Stimulated activated CD4-positive, alpha-beta T cell treated with anti-CD3 and anti-CD28 coated beads, Interleukin-15, amount 100 ng/mL, for 48 hours (primary cell): ENCODE data around the gene DHRSX.
"Not testable (repeated sequence)": the region's sequence is repeated elsewhere in the genome, so short reads cannot be mapped to it uniquely, and the experiment has no call there.

Experiments
- DNase-seq, 2 donors: peaks; one replicate each; pipeline ENCODE4 v3.0.0-alpha.2; 2020; ENCODE audit warnings: low read depth in 2 of 2

Gene DHRSX

DNA sequence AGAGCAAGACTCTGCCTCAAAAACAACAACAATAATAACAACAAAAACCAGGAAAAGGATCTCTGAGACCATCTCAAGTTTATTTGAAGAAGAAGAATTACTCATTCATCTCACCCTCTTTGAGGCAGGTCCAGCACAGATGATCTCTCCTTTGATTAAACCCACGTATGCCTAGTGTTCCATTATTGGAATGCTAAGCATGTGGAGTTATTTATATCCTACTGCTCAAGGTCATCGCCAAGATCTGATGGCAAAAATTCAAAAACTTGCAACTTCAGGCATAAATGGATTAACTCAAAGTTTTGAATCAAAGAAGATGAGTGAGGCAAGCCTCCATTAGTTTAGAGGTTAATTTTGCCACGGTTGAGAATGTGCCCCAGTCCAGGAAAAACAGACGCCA, 184.2 kb downstream of the DHRSX start:
- DNase-seq: no peak

DNA sequence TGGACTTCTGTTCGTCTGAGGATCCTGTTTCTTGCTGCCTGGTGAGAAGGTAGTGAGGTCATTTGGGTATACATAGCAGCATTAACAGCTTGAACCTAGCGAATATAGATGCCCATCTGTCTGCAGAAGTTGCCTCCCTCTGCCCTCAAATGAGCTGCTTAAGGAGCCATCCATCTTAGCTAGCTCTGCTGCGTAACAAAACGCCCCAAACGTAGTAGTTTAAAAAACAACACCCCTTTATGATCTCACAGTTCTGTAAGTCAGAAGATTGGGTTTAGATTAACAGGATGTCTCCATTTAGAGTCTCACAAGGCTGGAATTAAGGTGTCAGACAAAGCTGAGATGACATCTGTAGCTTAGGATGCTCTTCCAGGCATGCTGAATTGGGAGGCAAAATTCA, 185.3 kb downstream of the DHRSX start:
- DNase-seq: no peak

DNA sequence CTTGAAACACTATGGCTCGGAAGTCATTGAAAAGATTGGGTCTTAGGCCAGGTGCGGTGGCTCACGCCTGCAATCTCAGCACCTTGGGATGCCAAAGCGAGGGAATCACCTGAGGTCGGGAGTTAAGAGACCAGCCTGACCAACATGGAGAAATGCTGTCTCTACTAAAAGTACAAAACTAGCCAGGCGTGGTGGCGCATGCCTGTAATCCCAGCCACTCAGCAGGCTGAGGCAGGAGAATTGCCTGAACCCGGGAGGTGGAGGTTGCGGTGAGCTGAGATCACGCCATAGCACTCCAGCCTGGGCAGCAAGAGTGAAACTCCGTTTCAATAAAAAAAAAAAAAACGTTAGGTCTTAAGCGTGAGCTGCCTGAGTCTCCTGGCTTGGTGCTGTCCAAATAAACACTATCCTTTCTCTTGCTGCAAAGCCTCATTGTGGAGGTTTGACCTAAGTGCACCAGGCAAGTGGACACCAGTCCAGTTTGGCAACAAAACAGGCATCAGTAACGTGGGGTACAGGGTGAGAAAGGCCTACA, 185.9 kb downstream of the DHRSX start:
- no peak for DNase-seq

DNA sequence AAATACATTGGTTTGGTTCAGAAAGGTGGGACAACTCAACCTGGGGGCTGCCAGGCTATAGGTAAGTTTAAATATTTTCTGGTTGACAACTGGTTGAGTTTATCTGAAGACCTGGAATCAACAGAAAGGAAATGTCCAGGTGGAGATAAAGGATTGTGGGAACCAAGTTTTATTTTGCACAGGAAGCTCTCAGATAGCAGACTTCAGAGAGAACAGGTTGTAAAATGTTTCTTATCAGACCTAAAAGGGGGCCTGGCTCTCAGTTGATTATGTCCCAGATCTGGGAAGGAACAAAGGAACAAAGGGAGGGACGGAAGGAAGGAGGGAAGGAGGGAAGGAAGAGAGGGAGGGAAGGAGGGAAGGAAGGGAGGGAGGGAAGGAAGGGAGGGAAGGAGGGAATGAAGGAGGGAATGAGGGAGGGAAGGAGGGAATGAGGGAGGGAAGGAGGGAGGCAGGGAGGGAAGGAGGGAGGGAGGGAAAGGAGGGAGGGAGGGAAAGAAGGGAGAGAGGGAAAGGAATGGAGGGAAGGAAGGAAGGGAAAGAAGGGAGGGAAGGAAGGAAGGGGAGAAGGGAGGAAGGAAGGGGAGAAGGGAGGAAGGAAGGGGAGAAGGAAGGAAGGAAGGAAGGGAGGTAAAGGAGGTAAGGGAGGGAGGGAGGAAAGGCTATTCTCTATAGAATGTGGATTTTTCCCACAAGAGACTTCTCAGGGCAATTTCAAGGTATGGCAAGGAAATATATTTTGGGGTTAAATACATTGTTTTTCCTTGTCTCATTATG, 186.7 kb downstream of the DHRSX start:
- no peak for DNase-seq

DNA sequence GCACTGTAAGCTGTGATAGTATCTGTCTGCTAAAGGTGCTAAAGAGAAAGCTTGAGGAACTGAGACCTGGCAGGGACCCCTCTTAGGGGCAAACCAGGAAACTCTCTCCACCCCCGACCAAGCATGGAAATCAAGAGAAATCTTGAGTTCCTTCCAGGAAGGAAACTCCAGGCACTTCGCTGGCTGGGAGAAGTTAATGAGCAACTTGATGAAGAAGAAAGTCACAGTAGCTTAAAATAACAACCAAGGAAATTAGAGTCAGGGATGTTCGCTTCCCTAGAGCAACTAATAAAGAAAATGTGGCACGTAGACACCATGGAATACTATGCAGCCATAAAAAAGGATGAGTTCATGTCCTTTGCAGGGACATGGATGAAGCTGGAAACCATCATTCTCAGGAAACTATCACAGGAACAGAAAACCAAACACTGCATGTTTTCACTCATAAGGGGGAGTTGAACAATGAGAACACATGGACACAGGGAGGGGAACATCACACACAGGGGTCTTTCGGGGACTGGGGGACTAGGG, 188.7 kb downstream of the DHRSX start:
- DNase-seq: not testable (repeated sequence)

DNA sequence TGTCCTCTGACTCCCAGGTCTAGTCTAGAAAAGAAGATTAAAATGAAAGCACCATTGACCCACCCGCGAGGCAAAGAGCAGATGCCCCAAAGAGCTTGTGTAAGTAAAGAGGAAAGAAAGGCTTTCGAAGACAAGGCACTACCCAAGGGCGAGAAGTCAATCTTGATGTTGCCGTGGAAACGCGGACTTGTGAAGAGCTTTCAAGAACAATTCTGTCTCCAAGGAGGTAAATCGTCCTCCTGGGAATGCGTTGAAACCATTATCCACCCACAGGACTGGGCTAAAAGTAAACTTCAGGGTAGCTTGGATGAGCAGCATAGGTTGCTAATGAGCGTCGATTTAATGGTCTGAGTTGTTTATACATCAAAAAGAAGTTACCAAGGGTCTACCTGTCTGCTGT, 189.3 kb downstream of the DHRSX start:
- DNase-seq: no peak

DNA sequence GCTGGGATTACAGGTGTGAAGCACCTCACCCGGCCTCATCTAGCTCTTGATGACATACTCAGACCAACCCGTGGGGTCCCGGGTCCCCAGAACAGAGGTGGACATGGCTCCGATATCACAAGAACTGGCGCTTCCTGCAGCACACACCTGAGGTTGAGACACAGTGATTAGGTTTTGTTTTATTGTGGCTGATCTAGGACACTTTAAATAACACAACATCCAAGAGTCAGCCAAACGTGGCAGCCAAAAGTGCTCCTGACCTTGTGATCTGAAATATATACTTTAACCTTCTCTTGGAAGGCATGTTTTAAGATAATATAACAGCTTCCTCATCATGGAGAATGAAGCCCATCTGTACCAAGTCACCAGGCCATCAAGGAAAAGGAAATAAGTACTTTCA, 198.9 kb downstream of the DHRSX start:
- no peak for DNase-seq

DNA sequence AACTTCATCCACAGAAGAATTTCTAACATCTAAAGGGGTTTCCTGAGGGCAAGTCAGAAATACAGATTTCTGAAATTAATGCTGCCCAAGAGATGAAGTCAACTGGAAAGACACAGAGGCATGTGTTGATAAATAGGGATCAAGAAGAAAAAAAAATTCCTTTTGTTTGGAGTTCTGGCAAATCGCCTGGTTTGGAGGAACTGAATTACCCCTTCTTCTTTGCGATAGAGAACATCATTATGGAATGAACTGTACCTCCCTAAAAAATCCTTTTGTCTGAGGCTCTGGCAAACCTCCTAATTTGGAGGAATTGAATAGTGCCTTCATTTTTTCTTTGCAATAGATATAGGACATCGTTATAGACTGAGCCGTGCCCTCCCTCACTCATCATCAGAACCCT, 200.9 kb downstream of the DHRSX start:
- no peak for DNase-seq

DNA sequence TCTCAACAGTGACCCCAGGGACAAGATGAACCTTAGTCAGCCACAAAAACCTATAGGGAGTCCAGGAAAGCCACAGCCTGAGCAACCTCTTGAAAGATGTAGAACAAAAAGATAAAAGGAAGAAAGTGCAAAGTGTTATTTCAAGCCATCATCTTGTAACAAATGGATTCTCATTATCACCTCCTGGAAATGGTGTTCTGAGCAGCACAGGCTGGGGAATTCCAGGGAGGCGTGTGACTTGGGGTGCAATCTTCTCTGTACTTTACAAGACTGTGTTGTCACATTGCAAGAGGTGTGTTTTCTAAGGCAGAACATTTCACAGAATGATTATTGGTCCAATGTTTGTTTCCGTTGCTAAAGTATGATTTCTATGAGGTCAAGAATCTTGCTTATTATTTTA, 214.0 kb downstream of the DHRSX start:
- DNase-seq: no peak

DNA sequence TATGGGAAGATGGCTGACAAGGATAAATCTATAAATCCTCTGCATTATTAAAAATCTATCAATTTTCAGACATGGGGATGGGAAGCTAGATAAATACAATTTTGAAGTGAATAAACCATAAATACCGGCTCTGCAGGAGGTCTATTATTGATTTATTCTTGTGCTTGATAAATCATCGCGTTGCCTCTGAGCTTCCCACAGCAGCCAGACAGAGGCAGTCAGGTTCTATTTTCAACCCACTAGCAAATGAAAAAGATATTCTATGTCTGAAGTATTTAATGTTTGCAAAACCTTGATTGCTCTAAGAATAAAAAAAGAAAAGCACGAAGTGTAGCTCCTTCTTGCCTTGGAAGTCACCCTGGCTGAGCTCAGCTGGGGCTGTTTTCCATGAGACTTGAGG, 216.2 kb downstream of the DHRSX start:
- no peak for DNase-seq

DNA sequence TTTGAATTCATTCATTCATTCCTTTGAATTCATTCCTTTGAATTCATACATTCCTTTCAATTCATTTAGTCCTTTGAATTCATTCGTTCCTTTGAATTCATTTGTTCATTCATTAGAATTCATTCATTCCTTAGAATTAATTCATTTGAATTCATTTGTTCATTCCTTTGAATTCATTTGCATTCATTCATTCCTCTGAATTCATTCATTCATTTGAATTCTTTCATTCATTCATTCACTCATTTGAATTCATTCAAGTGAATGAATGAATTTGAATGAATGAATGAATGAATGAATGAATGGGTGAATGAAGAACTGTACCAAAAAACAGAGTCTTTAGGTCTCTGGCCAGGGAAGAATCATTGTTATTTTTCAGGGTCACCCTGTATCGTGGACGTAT, 216.6 kb downstream of the DHRSX start:
- DNase-seq: no peak

DNA sequence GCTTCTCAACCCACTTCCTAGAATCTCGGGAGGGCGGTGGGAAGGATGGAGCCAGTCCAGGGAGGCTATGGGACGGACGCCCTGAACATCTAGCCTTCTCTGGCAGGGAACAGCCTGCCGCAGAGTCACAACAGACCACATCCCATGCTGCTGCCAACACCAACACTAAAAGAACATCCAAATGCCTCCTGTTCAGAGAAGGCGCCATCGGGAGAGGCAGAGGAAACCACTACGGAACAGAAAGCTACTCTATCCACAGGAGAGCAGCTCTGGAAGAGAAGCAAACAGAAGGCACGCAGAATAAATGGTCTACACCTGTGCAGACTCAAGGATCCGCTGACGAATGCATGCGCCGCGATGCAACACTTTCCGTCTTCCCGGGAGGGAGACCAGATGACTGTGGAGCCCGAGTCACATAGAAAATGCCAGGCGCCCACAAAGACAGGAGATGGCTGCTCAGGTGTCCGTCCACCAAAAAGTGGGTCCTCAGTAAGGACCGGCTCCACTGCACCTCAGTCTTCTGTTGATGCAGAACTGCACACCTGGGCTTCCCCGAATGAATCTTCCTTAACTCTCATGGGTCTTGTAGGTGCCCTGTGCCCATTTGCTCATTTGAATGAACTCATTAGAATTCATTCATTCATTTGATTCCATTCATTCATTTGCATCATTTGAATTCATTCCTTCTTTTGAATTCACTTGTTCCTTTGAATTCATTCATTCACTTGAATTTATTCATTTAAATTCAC, 217.5 kb downstream of the DHRSX start:
- DNase-seq: no peak

DNA sequence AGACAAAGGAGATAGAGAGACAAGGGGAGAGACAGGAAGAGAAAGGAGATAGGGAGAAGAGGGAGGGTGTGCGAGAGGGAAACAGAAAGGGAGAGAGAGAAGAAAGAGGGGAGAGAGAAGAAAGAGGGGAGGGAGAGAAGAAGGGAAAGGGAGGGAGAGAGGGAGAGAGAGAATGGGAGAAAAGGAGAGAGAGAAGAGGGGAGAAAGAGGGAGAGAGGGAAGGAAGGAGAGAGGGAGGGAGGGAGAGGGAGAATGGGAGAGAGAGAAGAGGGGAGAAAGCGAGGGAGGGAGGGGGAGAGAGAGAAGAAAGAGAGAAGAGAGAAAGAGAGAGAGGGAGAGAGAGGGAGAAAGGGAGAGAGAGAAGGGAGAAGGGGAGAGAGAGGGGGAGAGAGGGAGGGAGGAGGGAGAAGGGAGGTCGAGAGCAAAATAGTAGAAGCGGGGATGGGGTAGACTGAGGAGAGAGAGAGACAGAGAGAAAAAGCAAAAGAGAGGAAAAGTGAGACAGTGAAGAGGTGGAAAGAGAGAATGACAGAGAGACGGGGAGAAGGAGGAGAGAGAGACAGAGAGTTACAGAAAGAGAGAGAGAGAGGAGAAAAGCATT, 218.2 kb downstream of the DHRSX start:
- no peak for DNase-seq

DNA sequence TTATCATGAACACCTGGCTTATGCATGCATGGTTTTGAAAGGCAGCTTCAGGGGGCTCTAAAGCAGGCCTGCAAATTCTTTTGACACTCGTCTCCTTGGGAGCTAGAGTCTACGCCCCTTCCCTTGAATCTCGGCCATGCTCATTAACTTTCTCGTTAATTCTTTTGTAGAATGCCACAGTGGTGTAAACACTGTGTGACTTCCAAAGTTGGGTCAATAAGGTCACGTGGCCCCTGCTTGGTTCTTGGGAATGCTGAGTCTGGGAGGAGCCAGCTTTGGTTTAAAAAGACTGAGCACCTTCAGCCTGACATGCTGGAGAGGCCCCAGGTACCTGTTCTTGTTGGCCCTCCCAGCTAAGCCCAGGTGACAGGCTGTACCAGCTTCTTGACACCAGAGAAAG, 228.4 kb downstream of the DHRSX start:
- DNase-seq: no peak

DNA sequence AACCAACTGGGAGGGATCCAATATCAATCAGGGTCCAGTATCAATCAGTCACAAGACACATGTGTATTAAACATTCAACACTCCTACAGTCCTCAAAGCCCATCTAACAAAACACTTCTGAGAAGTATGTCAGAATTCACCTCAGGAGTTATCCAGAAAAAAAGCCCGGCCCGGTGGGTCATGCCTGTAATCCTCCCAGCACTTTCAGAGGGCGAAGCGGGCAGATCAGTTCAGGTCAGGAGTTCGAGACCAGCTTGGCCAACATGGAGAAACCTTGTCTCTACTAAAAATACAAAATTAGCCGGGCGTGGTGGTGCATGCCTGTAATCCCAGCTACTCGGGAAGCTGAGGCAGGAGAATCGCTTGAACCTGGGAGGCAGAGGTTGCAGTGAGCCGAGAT, 229.2 kb downstream of the DHRSX start:
- DNase-seq: not testable (repeated sequence)

DNA sequence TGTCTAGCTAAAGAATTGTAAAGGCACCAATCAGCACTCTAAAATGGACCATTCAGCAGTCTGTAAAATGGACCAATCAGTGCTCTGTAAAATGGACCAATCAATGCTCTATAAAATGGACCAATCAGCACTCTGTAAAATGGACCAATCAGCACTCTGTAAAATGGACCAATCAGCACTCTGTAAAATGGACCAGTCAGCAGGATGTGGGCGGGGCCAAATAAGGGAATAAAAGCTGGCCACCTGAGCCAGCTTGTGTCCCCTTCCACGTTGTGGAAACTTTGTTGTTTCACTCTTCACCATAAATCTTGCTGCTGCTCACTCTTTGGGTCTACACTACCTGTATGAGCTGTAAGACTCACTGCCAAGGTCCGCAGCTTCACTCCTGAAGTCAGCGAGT, 230.0 kb downstream of the DHRSX start:
- DNase-seq: not testable (repeated sequence)

DNA sequence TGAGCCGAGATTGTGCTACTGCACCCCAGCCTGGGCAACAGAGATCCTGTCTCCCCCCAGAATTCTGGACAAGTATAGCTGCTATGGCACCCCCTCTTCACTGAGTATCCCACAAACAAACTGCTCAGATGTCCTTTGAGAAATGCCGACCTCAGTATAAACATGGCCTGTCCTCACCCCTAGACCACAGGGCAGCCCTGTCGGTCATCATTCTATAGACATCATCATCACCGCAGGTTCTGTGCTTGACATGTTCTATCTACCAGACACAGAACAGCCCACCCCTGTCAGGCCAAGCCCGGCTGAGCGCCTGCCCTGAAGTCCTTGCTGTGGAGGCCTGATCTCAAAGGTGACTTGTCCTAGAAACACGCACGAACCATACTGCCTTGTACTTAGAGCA, 232.9 kb downstream of the DHRSX start:
- no peak for DNase-seq

DNA sequence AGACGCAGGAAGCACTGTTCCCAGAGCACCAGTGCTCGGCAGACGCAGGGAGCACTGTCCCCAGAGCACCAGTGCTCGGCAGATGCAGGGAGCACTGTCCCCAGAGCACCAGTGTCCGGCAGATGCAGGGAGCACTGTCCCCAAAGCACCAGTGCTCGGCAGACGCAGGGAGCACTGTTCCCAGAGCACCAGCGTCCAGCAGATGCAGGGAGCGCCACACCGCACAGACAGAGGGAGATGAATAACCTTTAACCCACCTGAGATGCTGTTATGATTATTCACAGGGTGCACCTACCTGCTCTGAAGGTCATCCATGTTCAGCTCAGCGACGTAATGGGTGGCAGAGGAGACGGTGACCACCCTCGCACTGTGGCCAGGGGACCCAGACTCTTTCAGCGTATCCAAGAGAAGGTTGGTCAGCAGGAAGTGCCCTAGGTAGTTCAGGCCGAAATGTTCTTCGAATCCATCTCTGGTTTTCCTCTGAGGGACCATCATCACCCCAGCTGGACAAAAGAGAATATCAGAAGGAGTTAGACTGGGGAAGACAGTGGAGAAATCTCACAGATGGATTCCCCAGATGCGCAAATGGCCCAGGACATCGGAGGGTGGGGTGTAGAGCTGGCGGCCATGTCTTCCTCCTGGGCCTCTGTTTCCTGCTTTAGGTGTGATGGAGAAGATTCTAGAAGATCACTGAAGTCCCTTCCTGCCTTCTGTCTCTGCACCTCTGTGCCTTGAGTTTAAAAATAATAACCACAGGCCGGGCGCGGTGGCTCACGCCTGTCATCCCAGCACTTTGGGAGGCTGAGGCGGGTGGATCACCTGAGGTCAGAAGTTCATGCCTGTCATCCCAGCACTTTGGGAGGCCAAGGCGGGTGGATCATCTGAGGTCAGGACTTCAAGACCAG, 234.1 kb downstream of the DHRSX start:
- DNase-seq: no peak

DNA sequence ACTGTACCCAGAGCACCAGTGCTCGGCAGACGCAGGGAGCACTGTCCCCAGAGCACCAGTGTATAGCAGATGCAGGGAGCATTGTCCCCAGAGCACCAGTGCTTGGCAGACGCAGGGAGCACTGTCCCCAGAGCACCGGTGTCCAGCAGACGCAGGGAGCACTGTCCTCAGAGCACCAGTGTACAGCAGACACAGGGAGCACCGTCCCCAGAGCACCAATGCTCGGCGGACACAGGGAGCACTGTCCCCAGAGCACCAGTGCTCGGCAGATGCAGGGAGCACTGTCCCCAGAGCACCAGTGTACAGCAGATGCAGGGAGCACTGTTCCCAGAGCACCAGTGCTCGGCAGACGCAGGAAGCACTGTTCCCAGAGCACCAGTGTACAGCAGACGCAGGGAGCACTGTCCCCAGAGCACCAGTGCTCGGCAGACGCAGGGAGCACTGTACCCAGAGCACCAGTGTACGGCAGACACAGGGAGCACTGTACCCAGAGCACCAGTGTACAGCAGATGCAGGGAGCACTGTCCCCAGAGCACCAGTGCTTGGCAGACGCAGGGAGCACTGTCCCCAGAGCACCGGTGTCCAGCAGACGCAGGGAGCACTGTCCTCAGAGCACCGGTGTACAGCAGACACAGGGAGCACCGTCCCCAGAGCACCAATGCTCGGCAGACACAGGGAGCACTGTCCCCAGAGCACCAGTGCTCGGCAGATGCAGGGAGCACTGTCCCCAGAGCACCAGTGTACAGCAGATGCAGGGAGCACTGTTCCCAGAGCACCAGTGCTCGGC, 234.9 kb downstream of the DHRSX start:
- not testable (repeated sequence) for DNase-seq

DNA sequence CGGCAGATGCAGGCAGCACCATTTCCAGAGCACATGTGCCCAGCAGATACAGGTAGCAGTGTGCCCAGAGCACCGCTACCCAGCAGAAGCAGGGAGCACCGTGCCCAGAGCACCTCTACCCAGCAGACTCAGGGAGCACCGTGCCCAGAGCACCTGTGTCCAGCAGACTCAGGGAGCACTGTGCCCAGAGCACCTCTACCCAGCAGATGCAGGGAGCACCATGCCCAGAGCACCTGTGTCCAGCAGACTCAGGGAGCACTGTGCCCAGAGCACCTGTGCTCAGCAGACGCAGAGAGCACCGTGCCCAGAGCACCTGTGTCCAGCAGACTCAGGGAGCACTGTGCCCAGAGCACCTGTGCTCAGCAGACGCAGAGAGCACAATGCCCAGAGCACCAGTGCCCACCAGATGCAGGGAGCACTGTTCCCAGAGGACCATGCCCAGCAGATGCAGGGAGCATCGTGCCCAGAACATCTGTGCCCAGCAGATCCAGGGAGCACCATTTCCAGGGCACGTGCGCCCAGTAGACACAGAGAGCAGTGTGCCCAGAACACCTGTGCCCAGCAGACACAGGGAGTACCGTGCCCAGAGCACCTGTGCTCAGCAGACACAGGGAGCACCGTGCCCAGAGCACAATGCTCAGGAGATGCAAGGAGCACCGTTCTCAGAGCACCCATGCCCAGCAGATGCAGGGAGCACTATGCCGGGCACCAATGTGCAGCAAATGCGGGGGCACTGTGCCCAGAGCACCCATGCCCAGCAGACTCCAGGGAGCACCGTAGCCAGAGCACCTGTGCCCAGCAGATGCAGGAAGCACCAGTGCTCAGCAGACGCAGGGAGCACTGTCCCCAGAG, 236.4 kb downstream of the DHRSX start:
- DNase-seq: no peak
